ENCODE measurements around the gene A3GALT2.

A3GALT2 gene

GRCh38 chr1:33289858-33290154 lies 31.1 kb downstream of the A3GALT2 start:
- no peak overlapping the region for H3K4me3 ChIP-seq (ENCODE audit: low read depth, low read length)
- DNase-seq (ENCODE audit: low read depth), result no peak
- TF ChIP-seq CTCF (IDR thresholded peaks at IDR 0.05; ENCODE audit: control insufficient read depth, extremely low read depth, insufficient read depth), result no peak

GRCh38 chr1:33288976-33289857 lies 31.7 kb downstream of the A3GALT2 start:
- TF ChIP-seq CTCF (IDR thresholded peaks at IDR 0.05; ENCODE audit: control insufficient read depth, extremely low read depth, insufficient read depth), result no peak
- DNase-seq (ENCODE audit: low read depth), result no peak
- H3K4me3 ChIP-seq (ENCODE audit: low read depth, low read length), result no peak overlapping the region

DNA sequence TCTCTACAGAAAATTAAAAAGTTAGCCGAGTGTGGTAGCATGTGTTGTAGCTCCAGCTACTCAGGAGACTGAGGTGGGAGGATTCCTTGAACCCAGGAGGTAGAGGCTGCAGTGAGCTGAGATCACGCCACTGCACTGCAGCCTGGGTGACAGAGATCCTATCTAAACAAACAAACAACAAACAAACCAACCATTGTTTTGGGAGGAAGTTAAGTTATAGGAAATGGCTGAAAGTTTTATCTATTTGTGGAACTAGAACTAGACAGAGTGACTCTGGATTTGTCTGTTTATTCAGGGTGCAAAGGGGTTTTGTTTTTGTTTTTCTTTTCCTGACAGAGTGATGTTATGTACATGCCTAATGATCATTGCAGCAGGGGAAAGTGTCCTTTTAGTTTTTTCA lies 33.6 kb downstream of the A3GALT2 start:
- DNase-seq (ENCODE audit: low read depth), result no peak
- no peak for TF ChIP-seq CTCF (IDR thresholded peaks at IDR 0.05; ENCODE audit: control insufficient read depth, extremely low read depth, insufficient read depth)
- H3K4me3 ChIP-seq (ENCODE audit: low read depth, low read length), result no peak overlapping the region

DNA sequence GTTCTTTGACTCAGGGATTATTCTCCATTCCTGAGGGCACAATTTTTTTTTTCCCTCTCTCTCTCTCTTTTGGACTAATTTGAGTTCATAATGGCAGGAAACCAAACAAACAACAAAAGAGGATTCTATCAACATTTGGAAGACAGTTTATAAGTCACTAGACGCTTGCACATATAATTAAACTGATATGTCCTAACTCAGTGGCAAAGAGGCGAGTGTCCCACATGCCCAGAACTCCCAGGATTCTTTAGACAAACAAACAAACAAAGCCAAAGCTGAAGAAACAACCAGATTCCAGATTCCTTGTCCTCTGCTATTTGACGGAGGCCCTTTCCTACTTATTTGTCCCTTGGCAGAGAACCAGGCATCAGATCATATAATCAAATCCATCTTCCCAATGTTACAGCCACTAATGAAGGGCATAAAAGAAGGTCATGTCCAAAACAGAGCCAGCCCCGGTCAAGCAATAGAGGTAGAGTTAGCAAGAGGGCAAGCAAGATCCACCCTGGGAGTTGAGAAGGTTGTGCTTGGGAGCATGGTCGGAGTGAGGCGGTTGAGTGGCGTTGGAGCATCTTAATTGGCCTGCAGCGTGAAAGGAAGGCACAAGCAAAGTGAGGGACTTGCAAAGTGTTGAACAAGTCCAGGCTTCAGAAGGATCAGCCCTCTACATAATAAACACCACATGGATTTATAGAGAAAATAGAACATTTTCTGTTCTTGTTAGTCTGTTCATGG lies 34.3 kb downstream of the A3GALT2 start:
- H3K4me3 ChIP-seq (ENCODE audit: low read depth, low read length), result no peak overlapping the region
- no peak for TF ChIP-seq CTCF (IDR thresholded peaks at IDR 0.05; ENCODE audit: control insufficient read depth, extremely low read depth, insufficient read depth)
- DNase-seq (ENCODE audit: low read depth), result no peak

GRCh38 chr1:33284049-33284448 lies 36.8 kb downstream of the A3GALT2 start:
- TF ChIP-seq CTCF (IDR thresholded peaks at IDR 0.05; ENCODE audit: control insufficient read depth, extremely low read depth, insufficient read depth), result no peak
- no peak for DNase-seq (ENCODE audit: low read depth)
- H3K4me3 ChIP-seq (ENCODE audit: low read depth, low read length), result no peak overlapping the region

DNA sequence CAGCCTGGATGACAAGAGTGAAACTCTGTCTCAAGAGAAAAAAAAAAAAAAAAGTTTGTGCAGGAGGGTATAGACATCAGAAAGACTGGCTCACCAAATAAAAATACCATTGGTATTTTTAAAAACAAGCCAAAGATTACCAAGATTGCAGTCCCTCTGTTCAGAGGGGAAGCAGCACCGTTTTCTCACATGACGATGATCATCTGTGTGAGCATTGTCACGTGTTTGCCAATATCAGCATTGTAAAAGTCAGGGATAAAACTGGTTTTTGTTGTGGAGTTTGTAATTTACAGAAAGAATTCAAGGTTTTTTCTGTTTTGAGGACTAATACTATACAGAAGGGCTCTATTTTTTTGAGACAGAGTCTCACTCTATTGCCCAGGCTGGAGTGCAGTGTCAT lies 38.1 kb downstream of the A3GALT2 start:
- no peak overlapping the region for H3K4me3 ChIP-seq (ENCODE audit: low read depth, low read length)
- TF ChIP-seq CTCF (IDR thresholded peaks at IDR 0.05; ENCODE audit: control insufficient read depth, extremely low read depth, insufficient read depth), result no peak
- DNase-seq (ENCODE audit: low read depth), result no peak

Measured in LNCaP clone FGC (cell line).